ENCODE data around the gene AGAP1.

- TF ChIP-seq, protein P1, sequence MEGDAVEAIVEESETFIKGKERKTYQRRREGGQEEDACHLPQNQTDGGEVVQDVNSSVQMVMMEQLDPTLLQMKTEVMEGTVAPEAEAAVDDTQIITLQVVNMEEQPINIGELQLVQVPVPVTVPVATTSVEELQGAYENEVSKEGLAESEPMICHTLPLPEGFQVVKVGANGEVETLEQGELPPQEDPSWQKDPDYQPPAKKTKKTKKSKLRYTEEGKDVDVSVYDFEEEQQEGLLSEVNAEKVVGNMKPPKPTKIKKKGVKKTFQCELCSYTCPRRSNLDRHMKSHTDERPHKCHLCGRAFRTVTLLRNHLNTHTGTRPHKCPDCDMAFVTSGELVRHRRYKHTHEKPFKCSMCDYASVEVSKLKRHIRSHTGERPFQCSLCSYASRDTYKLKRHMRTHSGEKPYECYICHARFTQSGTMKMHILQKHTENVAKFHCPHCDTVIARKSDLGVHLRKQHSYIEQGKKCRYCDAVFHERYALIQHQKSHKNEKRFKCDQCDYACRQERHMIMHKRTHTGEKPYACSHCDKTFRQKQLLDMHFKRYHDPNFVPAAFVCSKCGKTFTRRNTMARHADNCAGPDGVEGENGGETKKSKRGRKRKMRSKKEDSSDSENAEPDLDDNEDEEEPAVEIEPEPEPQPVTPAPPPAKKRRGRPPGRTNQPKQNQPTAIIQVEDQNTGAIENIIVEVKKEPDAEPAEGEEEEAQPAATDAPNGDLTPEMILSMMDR (IDR thresholded peaks at IDR 0.05; ENCODE audit: extremely low read depth in 1 of 2, insufficient read depth in 1 of 2, low read depth in 1 of 2, low read length in 2 of 2): no peak
- no peak for TF ChIP-seq POLR2AphosphoS5 (IDR thresholded peaks at IDR 0.05; ENCODE audit: insufficient read depth, low read depth, low read length)
- TF ChIP-seq EZH2 (IDR thresholded peaks at IDR 0.05; ENCODE audit: borderline replicate concordance, low read depth, low read length, severe bottlenecking): no peak
- no peak for TF ChIP-seq MAX (IDR thresholded peaks at IDR 0.05; ENCODE audit: insufficient read depth, insufficient read length)
- no peak for TF ChIP-seq POLR2A (IDR thresholded peaks at IDR 0.05; ENCODE audit: low read depth, low read length)
- TF ChIP-seq MYC (IDR thresholded peaks at IDR 0.05; ENCODE audit: low read depth, low read length): no peak
- TF ChIP-seq FOS (IDR thresholded peaks at IDR 0.05; ENCODE audit: borderline replicate concordance, insufficient read depth, low read length): no peak
- TF ChIP-seq GATA2 (IDR thresholded peaks at IDR 0.05; ENCODE audit: insufficient read depth, insufficient read length, low read depth, low read length): no peak
- TF ChIP-seq JUN (IDR thresholded peaks at IDR 0.05; ENCODE audit: borderline replicate concordance, insufficient read depth, insufficient read length, low read depth): no peak
Measured at GRCh38 chr2:236033462-236033861, 539.6 kb downstream of the AGAP1 start.

All from endothelial cell of umbilical vein (primary cell).